K562 (cell line): ENCODE results near the gene PSAP.

ENCODE experiments used
- DPF2 ChIP-seq: fragments of 450-650 bp; IDR thresholded peaks from 2 replicates; pipeline ENCODE4 v1.6.1; 2016
- NR2C2 ChIP-seq, 2 experiments: fragments of 200-800 bp in 1 of 2; sonication (Bioruptor generic) in 1 of 2; sonication (generic) in 1 of 2; formaldehyde crosslinking in 1 of 2; IDR thresholded peaks; 2 replicates each; pipeline versions ENCODE4 v1.6.1 to v1.8.0; 2016 to 2022; ENCODE audit warnings: mild to moderate bottlenecking in 1 of 2, missing compliant biosample characterization in 1 of 2, missing genetic modification characterization in 1 of 2, missing genetic modification reagents in 1 of 2
- POLR2A ChIP-seq: fragments of 450-650 bp; conservative IDR thresholded peaks from 2 replicates; pipeline ENCODE4 v1.6.1; 2016
- POLR2AphosphoS5 ChIP-seq: IDR thresholded peaks from 2 replicates; pipeline ENCODE4 v1.6.1; 2011; ENCODE audit warnings: mild to moderate bottlenecking, low read depth, low read length, moderate library complexity; ENCODE audit not compliant: control insufficient read depth, insufficient read depth
- XRCC5 ChIP-seq: fragments of 200-400 bp; formaldehyde crosslinking; IDR thresholded peaks from 2 replicates; pipeline ENCODE4 v1.6.1; 2017; ENCODE audit warnings: low read depth, mild to moderate bottlenecking, low read length
- ZNF24 ChIP-seq: fragments of 450-650 bp; IDR thresholded peaks from 2 replicates; pipeline ENCODE4 v1.6.1; 2016

DNA sequence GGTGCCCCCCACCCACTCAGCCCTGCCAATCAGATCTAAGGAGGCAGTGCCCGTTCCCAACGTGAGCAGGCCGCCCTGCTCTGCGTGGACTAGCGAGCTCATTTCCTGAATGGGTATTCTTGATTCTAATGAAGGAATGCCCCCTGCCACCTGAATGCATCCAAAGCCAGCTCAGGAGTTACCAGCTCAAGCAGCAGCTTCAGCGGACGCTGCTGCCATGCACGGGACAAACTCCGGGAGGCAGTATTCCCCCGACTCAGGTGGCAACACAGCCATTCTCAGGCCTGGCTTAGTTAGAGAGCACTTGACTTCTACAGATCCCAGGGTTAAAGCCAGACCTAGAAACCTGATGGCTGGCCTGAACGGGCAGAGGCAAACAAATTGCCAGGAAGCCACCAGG lies 25.8 kb downstream of the PSAP start:
- TF ChIP-seq DPF2 (no peak), XRCC5 (no peak), POLR2A (no peak), NR2C2 (CRISPR knock-in tag; IDR thresholded peaks at IDR 0.05) (no peak), NR2C2 (tag; IDR thresholded peaks at IDR 0.05) (no peak), ZNF24 (no peak), POLR2AphosphoS5 (no peak)
